Keratinocyte (primary cell): Measurements from ENCODE around the gene MIB1.

ENCODE experiments used
- EZH2 ChIP-seq: IDR thresholded peaks from one replicate; pipeline ENCODE4 v1.6.1; 2012; ENCODE audit warnings: inconsistent platforms, mild to moderate bottlenecking, low read length, moderate library complexity
- TF ChIP-seq, protein P1 (sequence below), 3 experiments: IDR thresholded peaks in 1 of 3; conservative IDR thresholded peaks in 1 of 3; optimal IDR thresholded peaks in 1 of 3; 2 replicates in 2 of 3; 3 replicates in 1 of 3; pipeline versions ENCODE3 to v1.5.1; 2011; ENCODE audit warnings: low read length in 3 of 3, mild to moderate bottlenecking in 3 of 3, moderate library complexity in 2 of 3, control low read depth in 1 of 3, inconsistent platforms in 1 of 3; ENCODE audit not compliant: insufficient read depth in 2 of 3; ENCODE audit errors: extremely low read depth in 1 of 3

DNA sequence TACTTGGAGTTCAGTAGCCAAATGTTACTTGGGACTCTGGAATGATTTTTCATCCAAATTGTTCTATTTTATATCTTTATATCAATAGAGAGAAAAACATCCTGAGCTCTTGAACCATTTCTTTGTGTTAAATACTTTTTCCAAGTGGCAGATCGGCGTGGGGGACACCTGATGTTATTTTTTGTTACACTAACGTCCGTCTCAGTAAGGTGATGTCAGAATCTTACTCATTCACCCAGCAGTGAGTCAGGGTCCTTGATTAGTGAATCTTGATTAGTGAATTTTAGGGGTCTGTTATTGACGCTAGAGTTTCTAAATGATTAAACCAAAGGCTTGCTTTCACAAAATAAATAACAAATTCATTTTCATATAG lies 1.7 kb downstream of the MIB1 start:
- TF ChIP-seq, protein P1, sequence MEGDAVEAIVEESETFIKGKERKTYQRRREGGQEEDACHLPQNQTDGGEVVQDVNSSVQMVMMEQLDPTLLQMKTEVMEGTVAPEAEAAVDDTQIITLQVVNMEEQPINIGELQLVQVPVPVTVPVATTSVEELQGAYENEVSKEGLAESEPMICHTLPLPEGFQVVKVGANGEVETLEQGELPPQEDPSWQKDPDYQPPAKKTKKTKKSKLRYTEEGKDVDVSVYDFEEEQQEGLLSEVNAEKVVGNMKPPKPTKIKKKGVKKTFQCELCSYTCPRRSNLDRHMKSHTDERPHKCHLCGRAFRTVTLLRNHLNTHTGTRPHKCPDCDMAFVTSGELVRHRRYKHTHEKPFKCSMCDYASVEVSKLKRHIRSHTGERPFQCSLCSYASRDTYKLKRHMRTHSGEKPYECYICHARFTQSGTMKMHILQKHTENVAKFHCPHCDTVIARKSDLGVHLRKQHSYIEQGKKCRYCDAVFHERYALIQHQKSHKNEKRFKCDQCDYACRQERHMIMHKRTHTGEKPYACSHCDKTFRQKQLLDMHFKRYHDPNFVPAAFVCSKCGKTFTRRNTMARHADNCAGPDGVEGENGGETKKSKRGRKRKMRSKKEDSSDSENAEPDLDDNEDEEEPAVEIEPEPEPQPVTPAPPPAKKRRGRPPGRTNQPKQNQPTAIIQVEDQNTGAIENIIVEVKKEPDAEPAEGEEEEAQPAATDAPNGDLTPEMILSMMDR (optimal IDR thresholded peaks at IDR 0.05 in 1 of 3, IDR thresholded peaks at IDR 0.05 in 1 of 3, conservative IDR thresholded peaks at IDR 0.05 in 1 of 3; ENCODE audit: extremely low read depth in 1 of 3, insufficient read depth in 2 of 3, low read length in 3 of 3), result no peak
- no peak for TF ChIP-seq EZH2
